HG02870 (cell line): ENCODE results near the gene TMEM245.

Experiments used
- ATAC-seq: cut with Tn5 transposase; IDR thresholded peaks from one replicate; pipeline ENCODE4 v1.9.1; 2021; ENCODE audit warnings: mild to moderate bottlenecking, moderate library complexity; ENCODE audit not compliant: unreplicated experiment

The TMEM245 gene

DNA sequence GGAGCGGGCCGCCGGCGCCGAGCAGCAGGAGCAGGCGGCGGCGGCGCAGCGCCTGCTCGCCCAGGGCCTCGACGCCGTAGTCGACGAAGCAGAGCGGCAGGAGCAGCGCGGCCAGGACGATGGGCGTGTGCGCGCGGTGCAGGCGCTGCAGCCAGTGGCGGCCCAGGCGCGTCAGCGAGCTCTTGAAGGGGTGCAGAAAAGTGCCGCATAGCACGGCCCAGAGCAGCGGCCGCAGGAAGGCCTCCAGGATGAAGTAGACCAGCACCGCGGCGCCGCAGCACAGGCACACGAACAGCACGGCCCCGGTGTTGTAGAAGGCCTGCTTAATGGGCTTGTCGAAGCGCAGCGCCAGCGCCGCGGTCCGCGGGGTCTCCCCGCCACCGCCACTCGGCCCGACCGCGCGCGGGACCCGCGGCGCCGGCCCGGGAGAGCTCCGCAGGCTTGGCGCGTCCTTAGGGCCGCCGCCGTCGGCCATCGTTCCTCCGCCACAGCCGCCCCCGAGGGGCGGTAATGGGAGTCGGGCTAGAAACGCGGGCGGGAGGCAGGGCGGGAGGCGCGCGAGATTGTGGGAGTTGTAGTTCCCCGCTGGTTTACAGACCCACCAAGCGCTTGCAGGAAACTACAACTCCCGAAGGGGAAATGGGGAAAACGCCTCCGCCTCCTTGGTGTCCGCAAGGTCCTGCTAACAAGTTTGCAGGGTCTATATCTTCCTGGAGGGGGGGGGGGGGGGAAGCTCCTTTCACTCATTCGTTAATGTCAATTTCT is at the start of gene TMEM245:
TSS of gene TMEM245 (minus strand) at position 509 of the 765 bp plus-strand sequence. CDS start at position 475, 34 bp downstream.
- peak; percentile 89 for ATAC-seq

DNA sequence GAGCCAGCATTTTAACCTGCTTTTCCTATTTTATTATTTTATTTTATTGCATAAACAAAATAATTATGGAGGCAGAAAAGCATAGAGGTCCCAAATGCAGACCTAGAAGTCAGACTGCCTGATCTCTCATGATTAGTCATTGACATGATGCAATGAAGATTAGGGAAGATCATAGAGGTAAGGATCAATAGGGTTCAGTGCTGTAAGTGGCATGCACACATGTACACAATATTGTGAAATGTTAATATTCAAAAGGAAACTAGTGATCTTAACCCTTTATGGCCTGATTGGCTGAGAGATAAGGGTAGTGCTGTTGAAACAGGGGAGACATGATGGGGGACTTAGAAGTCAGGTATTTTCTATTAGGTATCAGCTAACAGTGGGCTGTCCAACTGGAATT is 48.4 kb upstream of the TMEM245 start:
- ATAC-seq, result no peak

GRCh38 chr9:109167716-109168115 is 48.0 kb upstream of the TMEM245 start:
- no peak for ATAC-seq

DNA sequence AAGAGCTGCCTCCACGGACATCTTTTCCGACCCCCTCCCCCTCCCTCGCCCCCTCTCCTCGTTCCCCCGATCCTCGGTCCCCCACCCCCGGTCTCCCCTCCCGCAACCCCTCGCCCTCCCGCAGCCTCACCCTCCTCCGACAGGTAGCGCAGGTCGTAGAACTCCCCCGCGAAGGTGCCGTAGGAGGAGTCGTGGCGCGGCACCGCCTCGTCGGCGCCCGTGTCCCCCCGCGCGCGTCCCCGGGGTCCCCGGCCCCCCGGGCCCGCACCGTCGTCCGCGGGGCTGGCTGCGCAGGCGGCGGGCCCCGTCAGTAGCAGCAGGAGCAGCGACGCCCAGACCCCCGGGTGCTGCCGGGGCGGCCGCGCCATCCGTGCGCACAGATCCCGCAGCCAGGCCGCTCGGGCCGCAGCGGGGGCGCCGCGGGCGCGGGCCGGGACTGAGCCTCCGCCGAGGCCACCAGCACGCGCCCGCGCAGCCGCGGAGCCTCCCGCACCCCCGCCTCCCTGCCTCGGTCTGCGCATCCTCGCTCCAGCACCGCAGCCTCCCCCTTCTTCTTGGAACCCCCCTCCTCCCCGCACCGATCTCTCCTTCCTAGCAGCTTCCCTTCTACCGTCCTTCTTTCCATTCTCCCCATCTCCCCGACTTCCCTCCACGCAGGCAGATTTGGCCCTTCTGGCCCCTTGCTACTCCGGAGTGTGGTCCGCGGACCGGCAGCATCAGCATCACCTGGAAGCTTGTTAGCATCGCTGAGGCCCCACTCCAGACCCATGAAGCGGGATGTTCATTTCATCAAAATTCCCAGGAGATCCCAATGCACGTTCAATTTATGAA is 47.2 kb upstream of the TMEM245 start, which contains the start of gene FRRS1L:
TSS of gene FRRS1L (minus strand) at position 479 of the 831 bp plus-strand sequence. CDS start at position 368, 111 bp downstream.
- ATAC-seq, result no peak

DNA sequence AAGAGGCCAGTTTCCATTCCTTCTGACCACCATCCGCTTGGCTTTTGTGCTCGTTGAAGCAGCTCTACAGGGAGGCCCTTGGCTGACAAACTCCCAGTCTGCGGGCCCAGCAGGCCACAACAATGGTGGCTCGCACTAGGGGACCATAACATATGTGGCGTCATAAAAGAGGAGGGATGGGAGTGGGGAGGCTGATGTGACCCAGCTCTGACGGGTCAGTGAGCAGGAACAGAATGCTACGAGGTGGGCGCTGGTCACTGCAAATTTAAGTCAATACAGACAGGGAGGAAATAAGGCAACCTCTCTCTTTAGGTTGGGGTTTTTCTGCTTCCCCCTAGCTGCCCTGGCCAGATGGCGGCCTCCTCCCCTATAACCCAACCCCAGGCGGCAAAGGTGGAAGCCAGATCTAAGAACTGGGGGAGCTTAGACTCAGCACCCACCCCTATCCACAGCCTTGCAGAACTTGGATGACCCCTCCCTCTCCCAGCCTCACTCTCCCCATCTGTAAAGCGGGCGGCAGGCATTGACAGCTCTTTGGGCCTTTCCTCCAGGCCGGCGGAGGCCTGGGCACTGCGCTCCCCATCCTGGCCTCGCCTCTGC is 46.5 kb upstream of the TMEM245 start:
- ATAC-seq, result no peak

- peak; percentile 59 for ATAC-seq
These were observed 44.3 kb upstream of the TMEM245 start for GRCh38 chr9:109164042-109164441.

DNA sequence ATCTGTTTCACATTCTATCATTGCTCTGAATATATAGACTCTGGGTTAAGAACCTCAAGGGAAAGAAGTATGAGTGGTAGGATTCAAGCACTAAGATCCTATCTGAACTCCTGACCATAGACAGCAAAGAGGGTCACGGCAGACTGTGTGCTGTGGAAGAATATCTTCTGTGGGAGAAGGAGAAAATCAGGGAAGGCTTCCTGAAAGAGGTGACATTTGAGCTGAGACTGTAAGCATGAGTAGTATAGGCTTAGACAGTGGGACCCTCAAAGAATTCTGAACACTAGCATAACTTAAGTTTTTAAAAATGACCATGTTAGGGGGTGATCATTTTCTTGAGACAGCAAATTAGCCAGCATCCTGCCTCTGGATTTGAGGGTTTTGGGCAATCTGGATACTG is 43.4 kb upstream of the TMEM245 start:
- ATAC-seq, result no peak

GRCh38 chr9:109162677-109163076 is 42.9 kb upstream of the TMEM245 start:
- ATAC-seq, result no peak

- ATAC-seq, result no peak
These were observed 41.7 kb upstream of the TMEM245 start for GRCh38 chr9:109161471-109161870.

- no peak for ATAC-seq
These were observed 39.8 kb upstream of the TMEM245 start for GRCh38 chr9:109159583-109159982.

GRCh38 chr9:109158651-109159050 is 38.9 kb upstream of the TMEM245 start:
- ATAC-seq, result no peak

GRCh38 chr9:109156708-109157107 is 37.0 kb upstream of the TMEM245 start:
- ATAC-seq, result no peak

- ATAC-seq, result no peak
These were observed 31.3 kb upstream of the TMEM245 start for GRCh38 chr9:109150925-109151545.

GRCh38 chr9:109149722-109150121 is 30.0 kb upstream of the TMEM245 start:
- no peak for ATAC-seq

DNA sequence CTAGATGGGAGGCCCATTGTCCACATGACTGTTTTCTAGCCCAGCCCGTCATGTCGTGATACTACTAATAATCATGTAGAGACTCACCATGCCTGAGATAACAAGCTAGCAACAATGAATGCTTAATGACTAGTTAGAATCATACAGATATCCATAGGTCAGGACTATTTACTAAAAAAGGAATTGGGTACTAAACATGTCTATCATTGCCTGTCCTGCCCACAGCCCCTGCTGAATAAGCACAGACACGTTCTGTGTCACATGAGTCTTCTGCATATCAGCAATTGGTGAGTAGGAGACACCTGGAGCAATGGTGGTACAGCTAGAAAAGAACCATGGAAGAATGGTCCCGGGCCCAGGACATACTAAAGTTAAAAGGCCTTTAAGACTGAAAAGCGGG is 29.3 kb upstream of the TMEM245 start:
- ATAC-seq, result no peak

- no peak for ATAC-seq
These were observed 25.3 kb upstream of the TMEM245 start for GRCh38 chr9:109145051-109145450.

DNA sequence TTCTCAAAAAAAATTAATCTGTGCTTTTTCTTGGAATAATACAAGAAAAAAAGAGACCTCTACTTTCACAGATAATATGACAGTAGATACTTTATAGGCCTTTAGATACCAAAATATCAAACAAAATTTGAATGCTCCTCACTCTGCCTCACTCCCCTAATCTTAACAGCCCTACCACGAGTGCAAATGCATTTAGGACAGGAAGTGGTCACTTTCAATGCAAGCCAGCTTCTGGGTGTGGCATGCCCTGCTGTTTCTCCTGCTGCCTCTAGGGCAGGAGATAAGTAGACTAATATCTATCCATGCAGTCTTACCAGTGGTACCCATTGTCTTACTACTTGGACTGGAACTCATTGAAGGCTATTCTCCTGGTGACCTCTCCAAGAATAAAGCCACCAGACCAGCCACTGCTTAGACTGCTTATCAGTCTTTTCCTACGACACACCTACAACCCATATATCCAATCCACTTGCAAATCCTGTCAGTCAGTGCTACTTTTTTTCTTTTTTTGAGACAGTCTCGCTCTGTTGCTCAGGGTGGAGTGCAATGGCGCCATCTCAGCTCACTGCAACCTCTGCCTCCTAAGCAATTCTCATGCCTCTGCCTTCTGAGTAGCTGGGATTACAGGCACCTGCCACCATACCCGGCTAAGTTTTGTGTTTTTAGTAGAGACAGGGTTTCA is 24.3 kb upstream of the TMEM245 start:
- ATAC-seq, result peak; percentile 94

GRCh38 chr9:109141375-109141774 is 21.6 kb upstream of the TMEM245 start:
- no peak for ATAC-seq

GRCh38 chr9:109139851-109140250 is 20.1 kb upstream of the TMEM245 start:
- no peak for ATAC-seq

GRCh38 chr9:109138421-109138820 is 18.7 kb upstream of the TMEM245 start:
- no peak for ATAC-seq
